ENCODE results near the gene HOXC12.

HOXC12 gene

DNA sequence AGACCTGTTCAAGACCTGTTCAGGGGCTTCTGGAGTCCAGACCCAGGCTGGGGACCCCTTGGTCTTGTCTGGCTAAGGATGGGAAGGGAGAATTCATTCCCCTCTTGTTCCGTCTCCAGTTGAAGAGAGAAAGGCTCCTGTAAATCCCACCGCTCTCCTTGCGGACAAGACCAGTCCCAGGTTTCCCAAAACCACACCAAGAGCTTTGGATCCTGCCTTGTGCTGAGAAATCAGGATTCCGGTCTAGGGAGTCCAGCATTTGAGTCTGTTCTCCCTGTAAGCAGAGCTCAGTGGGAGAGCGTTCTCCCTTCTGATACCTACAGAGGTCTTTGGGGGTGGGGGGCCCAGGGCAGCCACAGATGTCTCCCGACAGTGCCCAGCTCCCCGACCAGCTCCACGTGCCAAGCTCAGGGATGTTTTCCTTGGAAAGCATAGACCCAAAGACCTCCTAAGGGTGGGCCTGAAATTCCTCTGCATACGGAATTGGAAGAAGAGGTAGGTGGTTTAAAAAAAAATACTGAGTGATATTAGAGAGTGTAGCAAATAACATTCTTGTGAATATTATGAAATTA, 14.2 kb upstream of the HOXC12 start:
- DNase-seq (ENCODE audit: low read depth in 4 of 4, low spot score in 1 of 4): no peak

DNA sequence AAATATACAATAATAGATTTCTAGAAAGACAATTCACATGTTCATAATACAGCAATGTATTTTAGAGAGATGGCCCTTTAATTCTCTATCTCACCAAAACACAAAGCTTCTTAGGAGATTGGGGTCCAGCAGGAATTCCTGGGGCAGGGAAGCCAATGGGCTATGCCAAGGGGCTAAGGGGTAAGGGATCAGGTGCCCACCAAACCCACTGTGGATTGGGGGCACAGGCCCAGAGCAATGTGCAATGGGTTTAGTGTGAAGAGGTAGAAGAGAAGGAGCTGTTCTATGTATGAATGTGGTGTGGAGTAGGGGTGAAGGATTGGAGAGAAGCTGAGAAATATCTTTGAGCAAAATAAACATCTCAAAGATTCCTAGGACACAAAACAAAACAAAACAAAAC, 13.5 kb upstream of the HOXC12 start:
- DNase-seq (ENCODE audit: low read depth in 4 of 4, low spot score in 1 of 4): no peak

DNA sequence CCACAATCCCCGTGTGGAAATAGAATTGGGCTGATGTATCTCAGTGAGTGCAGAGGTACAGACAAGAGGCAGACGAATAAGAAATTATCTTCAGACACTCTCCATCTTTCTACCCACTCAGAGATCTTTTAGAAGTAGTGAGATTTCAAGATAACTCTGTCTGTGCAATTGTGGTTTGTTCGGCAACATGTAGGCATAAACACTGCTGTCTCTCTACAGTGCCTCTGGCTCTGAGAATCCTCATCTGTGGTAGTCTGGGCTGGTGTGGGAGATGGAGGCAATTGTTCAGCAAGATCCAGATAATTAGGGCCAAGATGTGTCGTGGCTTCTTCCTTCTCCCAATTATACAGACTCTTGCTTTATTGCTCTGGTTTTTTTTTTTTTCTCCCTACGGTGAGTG, 13.0 kb upstream of the HOXC12 start:
- no peak for DNase-seq (ENCODE audit: low read depth in 4 of 4, low spot score in 1 of 4)

DNA sequence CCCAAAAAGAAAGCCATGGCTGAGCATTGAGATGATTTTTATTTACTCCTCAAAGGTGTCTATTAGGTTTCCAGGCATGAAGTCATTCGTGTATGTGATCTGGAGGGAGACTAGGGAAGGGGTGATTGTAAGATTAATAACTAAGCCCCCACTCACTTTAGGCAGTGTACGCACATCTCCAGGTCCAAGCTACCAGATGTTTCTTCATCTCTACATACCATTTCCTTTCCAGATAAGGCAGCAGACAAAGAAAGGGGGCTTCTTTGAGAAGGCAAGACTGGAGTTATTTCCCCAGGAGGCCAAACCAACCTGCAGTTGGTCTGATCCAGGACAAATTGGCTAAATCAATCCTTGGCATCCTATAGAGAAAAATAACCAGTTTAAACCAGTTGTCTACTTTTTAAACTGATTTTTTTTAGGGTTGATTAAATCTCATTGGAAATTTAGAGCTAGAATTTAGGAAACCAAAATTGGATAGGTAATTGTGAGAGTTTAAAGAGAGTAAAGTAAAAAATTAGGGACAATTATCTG, 12.2 kb upstream of the HOXC12 start:
- DNase-seq (ENCODE audit: low read depth in 4 of 4, low spot score in 1 of 4): no peak

DNA sequence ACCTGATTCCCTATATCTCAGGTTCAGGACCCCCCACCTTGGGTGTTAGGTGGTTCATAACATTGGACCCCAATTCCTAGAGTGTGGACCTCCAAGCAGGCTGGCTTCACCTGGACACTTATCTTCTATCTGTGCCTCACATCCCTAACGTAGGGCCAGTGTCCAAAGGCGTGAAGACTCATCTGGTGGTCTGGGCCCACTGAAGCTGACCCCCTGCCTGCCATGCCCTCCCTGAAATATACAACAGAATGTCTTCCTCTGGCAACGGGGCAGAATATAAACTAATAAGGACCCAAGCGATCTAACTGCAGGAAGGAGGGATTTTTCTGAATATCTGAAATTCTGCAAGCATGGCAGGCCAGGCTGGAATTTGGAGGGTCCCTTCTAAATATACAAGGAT, 10.5 kb upstream of the HOXC12 start:
- DNase-seq (ENCODE audit: low read depth in 4 of 4, low spot score in 1 of 4): no peak

DNA sequence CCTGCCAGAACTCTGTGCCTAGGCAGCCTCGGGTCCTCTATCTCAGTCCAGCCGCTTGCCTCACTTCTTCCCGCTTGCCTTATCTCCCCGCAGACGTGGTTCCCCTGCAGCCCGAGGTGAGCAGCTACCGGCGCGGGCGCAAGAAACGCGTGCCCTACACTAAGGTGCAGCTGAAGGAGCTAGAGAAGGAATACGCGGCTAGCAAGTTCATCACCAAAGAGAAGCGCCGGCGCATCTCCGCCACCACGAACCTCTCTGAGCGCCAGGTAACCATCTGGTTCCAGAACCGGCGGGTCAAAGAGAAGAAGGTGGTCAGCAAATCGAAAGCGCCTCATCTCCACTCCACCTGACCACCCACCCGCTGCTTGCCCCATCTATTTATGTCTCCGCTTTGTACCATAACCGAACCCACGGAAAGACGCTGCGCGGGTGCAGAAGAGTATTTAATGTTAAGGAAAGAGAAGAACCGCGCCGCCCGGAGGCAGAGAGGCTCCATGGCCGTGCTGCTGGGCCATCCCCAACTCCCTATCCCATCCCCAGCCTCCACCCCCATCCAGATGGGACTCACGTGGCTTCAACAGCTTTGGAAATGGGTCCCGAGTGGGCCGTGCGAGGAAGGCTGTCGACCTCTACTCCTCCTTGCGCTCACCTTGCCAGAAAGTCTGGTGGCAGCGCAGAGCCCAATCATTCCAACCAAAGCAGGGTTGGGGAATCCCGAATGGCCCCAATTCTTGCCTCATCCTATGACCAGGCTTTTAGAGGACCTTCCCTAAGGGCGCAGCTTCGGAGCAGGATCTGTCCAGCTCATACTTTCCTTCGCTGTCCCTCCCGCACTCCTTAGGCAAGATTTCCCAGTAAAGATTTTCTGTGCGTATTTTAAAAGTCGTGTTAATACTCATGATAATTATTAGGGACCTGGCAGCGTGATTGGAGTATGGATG, 9.5 kb upstream of the HOXC12 start:
- no peak for DNase-seq (ENCODE audit: low read depth in 4 of 4, low spot score in 1 of 4)

DNA sequence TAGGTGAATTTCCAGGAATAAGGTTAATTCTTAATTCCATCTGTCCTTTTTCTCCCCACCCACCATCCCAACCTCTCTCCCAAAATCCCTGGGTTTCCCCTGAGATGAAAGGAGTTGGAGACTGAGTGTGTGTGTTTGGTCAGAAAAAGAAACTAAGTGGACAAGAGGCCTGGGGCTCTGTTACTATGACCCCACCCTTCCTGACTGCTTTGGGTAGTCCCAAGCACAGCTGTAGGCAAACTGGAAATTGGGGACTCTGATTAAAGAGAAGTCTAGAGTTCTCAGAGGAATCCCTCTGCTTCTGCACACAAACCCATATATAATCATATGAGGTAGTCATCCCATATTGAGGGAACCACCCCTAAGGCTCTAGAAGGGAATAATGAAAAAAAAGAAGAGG, 7.0 kb upstream of the HOXC12 start:
- DNase-seq (ENCODE audit: low read depth in 4 of 4, low spot score in 1 of 4): no peak

DNA sequence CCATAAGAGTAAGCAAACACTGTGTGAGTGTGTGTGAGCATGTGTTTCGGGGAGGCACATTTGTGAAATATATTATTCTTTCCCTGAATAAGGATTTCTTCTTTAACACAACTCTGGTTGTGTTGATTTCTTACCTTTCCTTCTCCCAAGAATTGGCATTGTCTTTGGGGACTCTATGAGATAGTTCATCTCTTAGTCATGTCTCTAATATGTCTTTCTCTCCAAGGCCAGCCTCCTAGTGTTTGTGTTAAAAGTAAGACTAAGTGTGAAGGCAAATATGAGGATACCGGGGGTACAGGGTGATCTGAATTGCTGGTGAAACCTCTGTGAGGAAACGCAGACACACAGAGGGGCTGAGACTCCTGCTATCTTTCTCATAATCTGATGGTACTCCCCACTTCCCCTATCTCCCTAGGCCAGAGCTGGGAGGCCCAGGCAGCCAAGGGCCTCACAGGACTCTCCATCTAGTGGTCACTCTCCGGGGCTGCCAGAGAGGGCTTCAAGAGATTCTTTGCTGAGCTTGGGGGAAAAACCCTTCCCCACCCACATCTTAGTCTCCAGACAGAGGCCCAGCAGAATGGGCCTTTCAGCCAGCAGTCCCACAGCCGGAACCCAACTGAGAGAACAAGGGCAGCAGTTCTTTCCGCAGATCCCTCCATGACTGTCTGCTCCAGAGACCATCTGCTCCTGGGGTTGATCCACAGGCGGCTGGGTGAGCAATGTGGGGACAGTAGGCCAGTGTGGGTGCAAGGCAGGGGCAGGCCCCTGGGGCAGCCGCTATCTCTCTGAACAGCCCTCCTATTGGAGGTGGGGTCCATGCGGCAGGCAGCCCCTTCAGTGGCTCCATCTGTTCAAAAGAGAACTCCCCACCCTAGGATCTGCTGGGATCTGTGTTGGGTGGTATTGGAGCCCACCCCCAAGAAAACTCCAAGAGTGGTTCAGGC, 5.8 kb upstream of the HOXC12 start:
- no peak for DNase-seq (ENCODE audit: low read depth in 4 of 4, low spot score in 1 of 4)

DNA sequence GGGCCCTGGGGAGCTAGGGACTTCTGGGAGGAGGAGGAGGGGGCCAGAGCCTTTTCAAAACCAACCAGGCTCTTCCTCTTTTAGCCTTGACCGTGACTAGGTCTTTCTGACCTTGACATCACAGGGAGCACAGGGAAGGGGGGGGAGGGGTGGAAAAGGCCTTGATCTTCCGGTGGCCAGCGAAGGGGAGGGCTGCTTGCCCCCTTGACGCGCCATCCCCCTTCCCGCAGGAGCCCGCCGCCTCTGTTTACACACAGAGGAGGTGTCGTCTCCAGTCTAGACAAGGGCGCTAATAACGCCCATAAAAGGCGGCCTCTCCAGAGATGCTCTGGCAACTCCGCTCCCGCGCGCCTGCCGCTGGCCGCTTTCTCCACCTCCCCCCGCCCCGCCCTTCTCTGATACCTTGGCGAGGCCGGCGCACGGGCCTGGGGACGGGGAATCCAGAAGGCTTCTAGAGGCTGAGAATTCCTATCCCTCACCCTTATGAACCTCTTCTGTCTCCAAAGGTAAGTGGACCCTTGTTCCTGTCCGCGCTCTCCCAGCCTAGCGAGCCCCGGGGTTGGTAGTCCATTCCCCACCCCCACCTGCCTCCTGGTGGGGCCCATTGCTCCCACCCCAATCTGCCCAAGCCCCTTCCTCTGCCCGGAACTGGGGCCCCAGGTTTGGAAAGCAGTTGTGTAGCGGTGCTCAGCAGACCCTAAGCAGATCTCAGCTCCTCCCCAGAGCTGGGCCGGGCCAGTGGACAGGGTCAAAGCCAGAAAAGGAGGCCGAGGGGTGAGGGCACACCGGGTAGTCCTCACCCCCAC, 4.9 kb upstream of the HOXC12 start:
- DNase-seq (ENCODE audit: low read depth in 4 of 4, low spot score in 1 of 4): no peak

DNA sequence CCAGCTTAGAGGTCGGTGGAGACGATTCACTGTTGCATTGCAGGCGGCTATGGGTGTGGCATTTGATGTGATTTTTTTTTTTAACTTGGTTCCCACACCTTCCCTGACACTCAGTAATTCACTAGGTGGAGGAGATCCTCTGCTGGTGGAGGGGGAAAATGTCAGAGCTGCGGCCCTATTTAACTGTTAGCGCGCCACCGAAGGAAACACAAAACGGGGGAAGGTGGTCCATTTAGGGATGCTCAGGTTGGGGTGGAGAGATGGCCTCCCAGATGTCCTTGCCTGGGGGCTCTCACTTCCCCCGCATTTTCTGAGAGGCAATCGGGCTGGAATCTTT, 4.3 kb upstream of the HOXC12 start:
- no peak for DNase-seq (ENCODE audit: low read depth in 4 of 4, low spot score in 1 of 4)

DNA sequence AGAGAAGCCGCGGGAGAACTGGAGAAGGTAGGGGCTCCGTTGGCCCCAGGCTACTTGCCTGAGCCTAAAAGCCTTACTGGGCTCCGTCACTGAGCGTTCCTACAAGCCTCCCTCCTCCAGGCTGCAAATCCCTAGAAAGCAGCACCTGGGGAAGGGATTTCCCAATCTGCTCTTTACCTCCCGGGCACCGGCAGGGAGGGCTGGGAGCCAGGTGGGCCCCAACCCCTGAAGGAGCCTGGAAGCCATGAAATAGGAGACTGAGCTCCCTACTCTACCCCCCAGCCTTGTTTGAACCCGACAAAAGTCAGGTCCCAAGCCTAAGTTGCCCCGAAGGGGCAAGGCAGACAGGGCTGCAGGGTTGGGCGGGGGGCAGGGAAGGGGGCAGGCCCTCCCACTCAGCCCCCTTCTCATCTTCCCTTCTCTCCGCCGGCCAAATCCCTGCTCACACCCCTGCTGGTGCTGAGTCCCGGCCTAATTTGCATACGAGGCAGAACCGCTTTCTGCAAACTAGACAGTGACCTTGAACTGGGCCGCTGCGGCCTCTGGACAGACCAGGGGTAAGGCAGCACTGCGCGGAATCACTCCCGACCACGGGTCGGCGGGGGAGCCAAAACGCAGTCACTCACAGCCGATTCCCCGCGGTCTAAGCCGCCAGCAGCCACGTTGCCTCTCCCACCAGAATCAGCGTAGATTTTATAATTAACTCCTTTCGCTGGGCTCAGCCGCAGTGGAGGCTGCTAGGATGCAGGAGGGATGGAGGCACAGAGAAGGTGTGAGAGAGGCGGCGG, 3.7 kb upstream of the HOXC12 start:
- no peak for DNase-seq (ENCODE audit: low read depth in 4 of 4, low spot score in 1 of 4)

DNA sequence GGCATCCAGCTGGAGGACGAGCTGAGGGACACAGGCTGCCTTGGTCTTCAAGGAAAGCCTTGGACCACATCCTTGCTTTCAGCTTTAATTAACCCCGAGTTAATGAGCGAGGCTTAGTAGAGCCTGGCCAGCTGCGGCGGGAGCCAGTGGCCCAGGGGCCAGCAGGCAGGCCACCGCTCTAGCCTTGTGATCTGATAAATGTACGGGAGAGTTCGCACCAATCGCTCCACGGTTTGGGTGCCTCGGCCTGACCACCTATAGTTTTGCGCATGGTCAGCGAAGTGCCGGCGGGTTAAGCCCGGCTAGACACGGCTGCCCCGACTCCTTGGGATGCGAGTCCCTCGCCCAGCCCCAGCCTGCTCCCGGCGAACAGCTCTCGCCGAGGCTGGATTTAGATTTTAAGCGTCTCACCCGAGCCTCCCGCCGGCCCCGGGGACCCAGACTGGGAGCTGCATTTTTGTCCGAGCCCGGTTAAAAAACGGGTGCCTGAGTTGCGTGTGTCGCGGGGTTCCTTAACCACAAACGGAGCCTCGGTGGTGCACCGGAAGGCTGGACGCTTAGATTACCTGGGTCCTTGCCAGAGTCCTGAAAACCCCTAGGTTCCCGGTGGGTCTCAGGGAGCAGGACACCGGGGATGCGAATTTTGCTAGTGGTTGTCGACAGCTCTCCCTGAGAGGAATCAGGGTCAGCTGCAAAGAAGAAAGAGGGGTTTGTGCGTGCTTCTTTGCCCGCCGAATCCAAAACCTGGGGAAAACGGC, 2.9 kb upstream of the HOXC12 start:
- DNase-seq (ENCODE audit: low read depth in 4 of 4, low spot score in 1 of 4): no peak

DNA sequence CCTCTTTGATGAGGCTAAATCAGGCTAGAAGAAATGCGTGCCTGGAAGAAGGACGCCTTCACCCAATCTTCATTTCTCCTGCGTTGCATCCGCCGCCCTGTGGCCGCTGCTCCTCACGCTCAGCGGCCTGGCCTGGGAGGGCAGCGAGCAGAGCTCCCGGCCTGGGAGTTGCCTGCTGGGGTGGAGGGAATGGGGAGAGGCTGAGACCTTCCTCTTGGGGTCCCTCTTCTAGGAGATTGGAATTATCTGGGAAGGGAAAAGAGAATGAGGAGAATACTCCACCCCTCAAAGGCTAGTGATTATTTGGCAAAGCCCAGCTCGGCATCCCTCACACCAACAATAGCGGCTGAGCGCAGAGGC, 2.4 kb upstream of the HOXC12 start:
- DNase-seq (ENCODE audit: low read depth in 4 of 4, low spot score in 1 of 4): no peak

DNA sequence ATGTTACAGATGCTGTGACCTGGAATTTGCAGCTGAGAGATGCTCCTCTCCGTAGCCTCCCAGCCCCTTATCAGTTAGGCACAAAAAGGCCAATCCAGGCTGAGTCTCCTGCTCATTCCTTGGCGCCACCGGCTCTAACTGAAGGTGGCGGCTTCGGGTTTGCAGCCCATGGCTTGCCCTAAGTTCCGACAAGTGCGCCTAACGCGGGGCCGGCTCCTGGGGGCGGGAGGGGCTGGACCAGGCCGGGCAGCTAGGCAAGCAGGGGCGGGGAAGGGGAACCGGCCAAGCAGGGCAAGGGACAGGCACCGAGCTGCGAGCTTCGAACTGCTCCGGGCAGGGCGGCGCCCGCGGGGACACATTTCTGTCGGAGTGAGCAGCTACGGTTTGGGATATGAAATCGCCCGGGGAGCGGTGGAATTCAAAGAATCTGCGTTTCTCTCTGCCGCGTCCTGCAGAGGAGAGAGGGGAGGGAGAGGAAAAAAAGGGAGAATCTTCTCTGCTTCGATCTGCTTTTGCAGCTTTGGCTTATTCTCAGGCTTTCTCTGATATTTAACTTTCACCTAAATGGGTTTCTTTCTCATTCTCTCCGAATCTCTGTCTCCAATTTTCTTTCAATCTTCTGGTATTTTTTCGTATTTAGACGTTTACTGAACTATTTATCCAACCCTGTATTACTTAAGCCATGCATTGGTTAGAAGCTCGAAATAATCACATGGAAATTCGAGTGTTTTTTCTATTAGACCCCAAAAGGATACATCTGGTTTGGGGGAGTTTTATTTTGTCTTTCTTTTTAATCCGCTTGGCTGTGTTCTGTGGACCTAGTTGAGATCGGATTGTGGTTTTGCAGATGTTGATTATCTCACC, 1.6 kb upstream of the HOXC12 start:
- no peak for DNase-seq (ENCODE audit: low read depth in 4 of 4, low spot score in 1 of 4)

DNA sequence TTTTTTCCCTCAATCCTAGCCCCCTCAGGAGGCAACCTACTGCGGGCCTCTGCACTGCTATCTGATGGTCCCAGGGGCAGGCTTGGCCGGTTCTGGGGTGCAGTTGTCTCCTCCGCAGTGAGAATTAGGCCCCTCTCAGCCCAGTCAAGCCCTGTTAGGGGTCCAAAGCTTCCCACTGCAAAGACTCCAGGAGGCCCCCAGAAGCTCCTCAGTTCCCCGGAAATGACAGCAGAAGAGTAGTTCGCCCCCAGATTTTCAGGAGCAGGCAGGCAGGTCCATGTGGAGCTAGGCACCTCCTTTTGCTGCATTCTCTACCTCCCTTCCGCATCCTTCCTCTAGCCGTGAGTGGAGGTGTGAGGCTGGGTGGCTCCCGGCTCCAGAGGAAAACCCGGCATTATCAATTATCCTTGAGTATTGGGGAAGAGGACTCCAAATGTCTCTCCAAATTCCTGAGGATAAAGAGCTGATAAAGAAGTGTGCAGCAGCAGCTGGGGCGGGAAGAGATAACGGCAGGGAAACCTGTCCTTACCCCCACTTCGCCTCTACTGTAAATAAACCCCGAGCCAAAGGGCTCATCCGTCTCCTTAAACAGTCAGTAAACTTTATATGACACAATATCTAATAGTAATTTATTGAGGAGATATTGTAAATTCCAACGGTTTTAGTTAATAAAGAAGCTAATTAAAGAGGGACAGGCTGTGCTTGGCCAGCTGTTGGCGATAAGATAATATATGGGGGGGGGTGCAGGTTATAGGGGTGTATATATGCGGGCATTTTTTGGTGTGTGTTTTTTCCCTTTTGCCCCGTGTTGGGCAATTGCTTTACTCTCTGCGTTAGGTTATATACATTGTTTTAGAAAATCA, 641 bp upstream of the HOXC12 start:
- no peak for DNase-seq (ENCODE audit: low read depth in 4 of 4, low spot score in 1 of 4)

DNA sequence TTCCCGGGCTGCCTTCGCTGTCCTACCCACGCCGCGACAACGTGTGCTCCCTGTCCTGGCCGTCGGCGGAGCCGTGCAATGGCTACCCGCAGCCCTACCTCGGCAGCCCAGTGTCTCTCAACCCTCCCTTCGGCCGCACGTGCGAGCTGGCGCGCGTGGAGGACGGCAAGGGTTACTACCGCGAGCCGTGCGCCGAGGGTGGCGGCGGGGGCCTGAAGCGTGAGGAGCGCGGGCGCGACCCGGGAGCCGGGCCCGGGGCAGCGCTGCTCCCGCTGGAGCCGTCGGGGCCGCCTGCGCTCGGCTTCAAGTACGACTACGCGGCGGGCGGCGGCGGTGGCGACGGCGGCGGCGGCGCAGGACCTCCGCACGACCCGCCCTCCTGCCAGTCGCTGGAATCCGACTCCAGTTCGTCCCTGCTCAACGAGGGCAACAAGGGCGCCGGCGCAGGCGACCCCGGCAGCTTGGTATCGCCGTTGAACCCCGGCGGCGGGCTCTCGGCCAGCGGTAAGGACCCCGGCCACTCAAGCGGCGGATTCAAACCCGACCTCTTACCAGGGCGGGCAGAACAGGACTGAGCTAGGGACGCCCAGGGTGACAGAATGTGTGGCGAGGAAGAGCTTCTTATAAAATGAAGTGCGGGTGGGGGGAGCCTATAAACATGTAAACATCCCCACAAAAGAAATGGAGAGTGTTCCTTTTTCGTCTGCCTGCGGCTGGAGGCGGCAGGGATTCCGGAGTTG, 503 bp downstream of the HOXC12 start:
- DNase-seq (ENCODE audit: low read depth in 4 of 4, low spot score in 1 of 4): no peak

DNA sequence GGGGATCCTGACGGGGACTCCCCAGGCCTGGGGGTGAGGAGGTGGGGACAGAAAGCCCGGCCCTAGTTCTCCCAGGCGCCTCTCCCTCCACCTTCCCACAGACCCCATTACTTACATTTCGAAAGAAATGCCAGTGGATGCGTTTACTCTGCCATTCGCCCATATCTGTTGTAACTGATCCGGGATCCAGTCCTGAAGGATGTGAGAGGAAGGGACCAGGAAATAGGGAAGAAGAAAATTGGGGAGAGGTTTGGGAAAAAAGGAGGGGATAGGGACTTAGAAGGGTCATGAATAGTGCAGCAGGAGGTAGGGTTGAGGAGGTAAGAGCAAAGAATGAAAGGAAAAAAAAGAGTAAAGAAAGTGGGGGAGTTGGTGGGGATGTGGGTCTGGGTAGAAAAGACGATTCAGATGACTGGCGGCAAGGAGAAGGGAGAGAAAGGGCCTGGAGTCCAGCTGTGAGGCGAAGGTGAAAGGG, 1.1 kb downstream of the HOXC12 start:
- DNase-seq (ENCODE audit: low read depth in 4 of 4, low spot score in 1 of 4): no peak

All from stimulated activated CD4-positive, alpha-beta T cell treated with anti-CD3 and anti-CD28 coated beads, Interleukin-1b, Interleukin-23, amount 100 ng/mL, for 24 hours (primary cell).